HEK293T (cell line): ENCODE results near the gene SMIM5.
A peak's percentile ranks its signal among the peaks of the same experiment; 100 is the strongest.

ENCODE experiments used
- ARNT ChIP-seq: fragments of 450-650 bp; IDR thresholded peaks from 2 replicates; pipeline ENCODE4 v1.6.1; 2017; ENCODE audit warnings: mild to moderate bottlenecking
- BHLHE40 ChIP-seq: fragments of 450-650 bp; IDR thresholded peaks from 2 replicates; pipeline ENCODE4 v1.6.1; 2016; ENCODE audit warnings: mild to moderate bottlenecking, moderate library complexity, borderline replicate concordance
- CTBP1 ChIP-seq: fragments of 450-650 bp; IDR thresholded peaks from 2 replicates; pipeline ENCODE4 v1.6.1; 2016; ENCODE audit warnings: borderline replicate concordance
- ELF4 ChIP-seq: fragments of 450-650 bp; IDR thresholded peaks from 2 replicates; pipeline ENCODE4 v1.6.1; 2017; ENCODE audit warnings: antibody characterized with exemption
- FOXA1 ChIP-seq: fragments of 450-650 bp; IDR thresholded peaks from 2 replicates; pipeline ENCODE4 v1.6.1; 2016; ENCODE audit warnings: mild to moderate bottlenecking
- FOXM1 ChIP-seq: fragments of 450-650 bp; IDR thresholded peaks from 2 replicates; pipeline ENCODE4 v1.6.1; 2017; ENCODE audit warnings: mild to moderate bottlenecking, borderline replicate concordance
- HDGF ChIP-seq: fragments of 450-650 bp; IDR thresholded peaks from 2 replicates; pipeline ENCODE4 v1.6.1; 2017; ENCODE audit warnings: antibody characterized with exemption, borderline replicate concordance
- L3MBTL2 ChIP-seq: fragments of 450-650 bp; conservative IDR thresholded peaks from 2 replicates; pipeline ENCODE4 v1.6.1; 2016; ENCODE audit warnings: mild to moderate bottlenecking
- LEF1 ChIP-seq: fragments of 450-650 bp; IDR thresholded peaks from 2 replicates; pipeline ENCODE4 v1.6.1; 2017; ENCODE audit warnings: mild to moderate bottlenecking, borderline replicate concordance
- NFRKB ChIP-seq: fragments of 450-650 bp; IDR thresholded peaks from 2 replicates; pipeline ENCODE4 v1.6.1; 2016; ENCODE audit warnings: mild to moderate bottlenecking, moderate library complexity
- SP1 ChIP-seq: fragments of 450-650 bp; IDR thresholded peaks from 2 replicates; pipeline ENCODE4 v1.6.1; 2017
- SUZ12 ChIP-seq: fragments of 450-650 bp; IDR thresholded peaks from 2 replicates; pipeline ENCODE4 v1.6.1; 2016; ENCODE audit warnings: mild to moderate bottlenecking
- ZNF384 ChIP-seq: fragments of 450-650 bp; IDR thresholded peaks from 2 replicates; pipeline ENCODE4 v1.6.1; 2016
- TF ChIP-seq, protein P1 (sequence below): fragments of 450-650 bp; IDR thresholded peaks from 2 replicates; pipeline ENCODE4 v1.6.1; 2016

DNA sequence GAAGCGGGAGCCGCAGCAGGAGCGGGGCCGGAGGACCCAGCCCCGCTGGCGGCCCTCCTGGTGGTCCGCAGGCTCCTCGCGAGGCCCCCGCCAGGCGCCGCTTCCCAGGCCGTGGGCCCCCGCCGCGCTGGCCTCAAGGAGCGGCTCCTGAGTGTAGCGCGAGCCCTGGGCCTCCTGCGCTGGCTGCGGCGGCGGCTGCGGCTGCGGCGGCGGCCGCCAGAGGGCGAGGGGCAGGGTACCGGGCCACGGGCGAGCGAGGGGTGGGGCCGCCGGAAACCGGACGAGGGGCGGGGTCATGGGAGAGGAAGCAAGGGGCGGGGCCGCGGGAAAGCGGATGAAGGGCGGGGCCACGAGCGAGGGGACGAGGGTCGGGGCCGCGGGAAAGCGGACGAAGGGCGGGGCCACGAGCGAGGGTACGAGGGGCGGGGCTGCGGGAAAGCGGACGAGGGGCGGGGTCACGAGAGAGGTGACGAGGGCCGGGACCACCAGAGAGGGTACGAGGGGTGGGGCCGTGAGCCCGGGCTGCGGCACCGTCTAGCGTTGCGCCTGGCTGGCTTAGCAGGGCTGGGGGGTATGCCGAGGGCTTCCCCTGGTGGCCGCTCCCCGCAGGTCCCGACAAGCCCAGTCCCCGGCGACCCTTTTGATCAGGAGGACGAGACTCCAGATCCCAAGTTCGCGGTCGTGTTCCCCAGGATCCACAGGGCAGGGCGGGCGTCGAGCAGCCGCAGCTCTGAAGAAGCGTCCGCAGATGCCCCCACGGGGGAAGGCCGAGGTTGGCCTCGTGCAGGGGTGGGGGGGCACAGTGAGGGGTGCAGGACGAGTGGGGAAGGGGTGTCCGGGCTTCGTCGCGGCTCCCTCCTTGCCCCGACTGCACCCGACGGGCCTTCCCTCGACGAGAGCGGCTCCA lies 44.0 kb upstream of the SMIM5 start:
- TF ChIP-seq L3MBTL2 = peak; percentile 57
- TF ChIP-seq, protein P1, sequence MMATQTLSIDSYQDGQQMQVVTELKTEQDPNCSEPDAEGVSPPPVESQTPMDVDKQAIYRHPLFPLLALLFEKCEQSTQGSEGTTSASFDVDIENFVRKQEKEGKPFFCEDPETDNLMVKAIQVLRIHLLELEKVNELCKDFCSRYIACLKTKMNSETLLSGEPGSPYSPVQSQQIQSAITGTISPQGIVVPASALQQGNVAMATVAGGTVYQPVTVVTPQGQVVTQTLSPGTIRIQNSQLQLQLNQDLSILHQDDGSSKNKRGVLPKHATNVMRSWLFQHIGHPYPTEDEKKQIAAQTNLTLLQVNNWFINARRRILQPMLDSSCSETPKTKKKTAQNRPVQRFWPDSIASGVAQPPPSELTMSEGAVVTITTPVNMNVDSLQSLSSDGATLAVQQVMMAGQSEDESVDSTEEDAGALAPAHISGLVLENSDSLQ = no peak
- TF ChIP-seq FOXM1 = peak; percentile 67; the same call in 1 of the 2 replicates
- no peak for TF ChIP-seq SP1
- no peak for TF ChIP-seq HDGF
- no peak for TF ChIP-seq ELF4
- no peak for TF ChIP-seq BHLHE40
- TF ChIP-seq NFRKB = no peak
- TF ChIP-seq FOXA1 = no peak
- no peak for TF ChIP-seq SUZ12
- peak; percentile 67; the same call in 1 of the 2 replicates for TF ChIP-seq ARNT
- peak; percentile 57; the same call in 1 of the 2 replicates for TF ChIP-seq LEF1
- no peak for TF ChIP-seq CTBP1
- no peak for TF ChIP-seq ZNF384
